GM12864 (cell line): ENCODE results near the gene CDK2.
A peak's percentile ranks its signal among the peaks of the same experiment; 100 is the strongest.
"Not testable (repeated sequence)": the region's sequence is repeated elsewhere in the genome, so short reads cannot be mapped to it uniquely, and the experiment has no call there.

Experiments
- DNase-seq: peaks from one replicate; pipeline ENCODE4 v3.0.0-alpha.2; 2011; ENCODE audit warnings: low read depth
- H3K4me3 ChIP-seq: 2 replicates; pipeline ENCODE4 v1.5.1; 2011; ENCODE audit warnings: mild to moderate bottlenecking, low read depth, low read length, control low read depth
- CTCF ChIP-seq: IDR thresholded peaks from 2 replicates; pipeline ENCODE4 v1.5.1; 2011; ENCODE audit warnings: low read depth, mild to moderate bottlenecking, moderate library complexity, low read length, control low read depth, inconsistent platforms; ENCODE audit errors: missing control alignments

CDK2 gene

GRCh38 chr12:55995366-55995765 lies 28.7 kb downstream of the CDK2 start:
- TF ChIP-seq CTCF = no peak
- no peak for DNase-seq
- H3K4me3 ChIP-seq = no peak overlapping the region

GRCh38 chr12:55996201-55996714 lies 29.6 kb downstream of the CDK2 start:
- no peak for DNase-seq
- H3K4me3 ChIP-seq = peak overlapping the region; percentile 70
- peak; percentile 72 for TF ChIP-seq CTCF

GRCh38 chr12:55996715-55997534 lies 30.3 kb downstream of the CDK2 start, which contains the start of gene SUOX:
Gene SUOX, plus strand, starts transcription at chr12:55997276. Its CDS starts 4,946 bp downstream, at chr12:56002222.
- DNase-seq = peak; percentile 81
- TF ChIP-seq CTCF = no peak
- peak within 1 kb of the TSS; percentile 70 for H3K4me3 ChIP-seq

- peak overlapping the region; percentile 70 for H3K4me3 ChIP-seq
- TF ChIP-seq CTCF = no peak
- no peak for DNase-seq
Measured at GRCh38 chr12:55997535-55997859, 30.9 kb downstream of the CDK2 start.

- H3K4me3 ChIP-seq, DNase-seq: not testable (repeated sequence)
Measured at GRCh38 chr12:55999522-55999921, 32.9 kb downstream of the CDK2 start.

GRCh38 chr12:55999999-56000540 lies 33.4 kb downstream of the CDK2 start:
- not testable (repeated sequence) for H3K4me3 ChIP-seq, DNase-seq

GRCh38 chr12:56001487-56002100 lies 35.0 kb downstream of the CDK2 start:
- no peak for TF ChIP-seq CTCF
- no peak for DNase-seq
- no peak overlapping the region for H3K4me3 ChIP-seq

GRCh38 chr12:56003376-56003775 lies 36.7 kb downstream of the CDK2 start:
- DNase-seq, H3K4me3 ChIP-seq: not testable (repeated sequence)
